GM18519 (cell line): ENCODE results near the gene ARHGEF28.

Experiments
- ATAC-seq: cut with Tn5 transposase; IDR thresholded peaks from one replicate; pipeline ENCODE4 v1.9.1; 2021; ENCODE audit warnings: mild to moderate bottlenecking, moderate library complexity; ENCODE audit not compliant: unreplicated experiment, low FRiP score

ARHGEF28 gene

DNA sequence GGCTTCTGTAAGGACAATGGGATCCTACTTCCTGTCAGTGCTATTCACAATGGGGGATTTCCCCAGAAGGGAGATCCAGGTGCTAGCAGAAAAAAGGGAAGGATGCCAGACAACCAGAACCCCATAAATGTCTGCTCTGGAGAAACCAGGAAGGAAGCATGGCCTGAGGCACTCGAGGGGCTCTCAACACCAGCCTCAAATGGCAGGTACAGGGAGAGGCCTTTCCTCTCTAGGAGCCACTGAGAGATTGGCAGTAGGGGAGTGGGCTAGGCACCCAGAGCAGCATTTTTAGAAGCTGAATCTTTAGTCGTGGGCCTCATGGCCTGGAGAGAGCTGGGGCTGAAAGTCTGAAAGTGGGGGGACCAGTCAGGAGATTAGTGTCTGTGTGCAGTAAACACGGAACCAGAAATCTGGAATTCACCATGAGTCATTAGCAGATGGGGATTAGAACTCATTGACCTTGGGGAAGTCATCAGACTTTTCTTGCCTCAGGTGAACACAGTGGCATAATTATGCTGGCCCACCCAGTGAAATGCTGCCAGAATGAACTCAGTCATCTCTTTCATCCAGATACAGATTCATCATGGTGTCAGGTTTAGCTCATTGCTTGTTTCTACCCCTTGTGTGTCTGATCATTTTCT lies 28.3 kb downstream of the ARHGEF28 start:
- ATAC-seq: no peak

DNA sequence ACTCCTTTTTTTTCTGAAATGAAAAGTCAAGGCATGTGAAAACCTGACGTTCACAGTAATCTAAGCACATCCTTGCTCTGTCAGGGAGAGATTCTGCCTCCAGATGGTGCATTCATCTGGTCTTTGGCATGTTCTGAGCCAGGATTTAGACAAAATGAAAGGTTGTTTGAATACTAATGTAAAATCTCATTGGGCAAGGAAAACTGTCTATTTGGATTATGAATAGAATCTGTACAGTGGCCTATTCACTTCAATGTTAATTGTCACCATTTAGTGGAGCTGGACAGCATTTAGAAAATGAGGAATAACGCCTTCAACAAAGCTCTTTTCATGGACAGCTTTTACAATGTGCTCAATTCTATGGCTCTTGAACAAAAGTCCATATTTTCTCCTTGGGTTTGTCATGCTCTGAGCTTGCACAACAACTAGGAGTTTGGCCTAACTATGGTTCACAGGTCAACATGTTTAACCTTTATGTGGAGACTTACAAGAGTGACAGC lies 28.9 kb downstream of the ARHGEF28 start:
- no peak for ATAC-seq

DNA sequence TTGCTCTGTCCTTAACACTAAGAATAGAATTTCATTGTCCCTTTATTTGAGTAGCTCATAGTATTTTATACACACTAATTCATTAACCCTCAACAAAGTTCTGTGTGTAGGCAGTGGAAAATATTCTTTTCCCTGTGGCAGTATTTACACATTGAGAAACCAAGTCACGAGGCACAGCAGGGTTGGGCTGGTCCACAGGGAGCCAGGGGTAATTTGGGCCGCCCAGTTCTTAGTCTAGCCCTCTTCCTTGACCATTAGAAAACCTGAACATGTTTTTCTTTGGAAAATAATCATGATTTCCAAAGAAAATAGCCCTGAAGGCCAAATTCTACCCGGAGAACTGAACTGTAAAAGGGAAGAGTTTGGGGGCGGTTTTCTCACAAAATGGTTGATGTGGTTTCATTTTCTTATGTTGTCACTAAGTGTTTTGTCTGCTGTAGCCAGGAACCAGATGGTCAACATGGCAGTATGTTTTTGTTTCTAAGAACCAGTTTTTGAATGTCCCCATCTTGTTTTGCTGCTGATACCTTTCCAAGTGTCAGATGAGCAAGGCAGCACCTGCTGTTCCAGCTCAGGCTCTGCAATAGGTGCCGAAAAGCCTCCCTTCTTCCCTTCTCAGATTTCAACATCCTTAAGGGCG lies 29.6 kb downstream of the ARHGEF28 start:
- ATAC-seq: no peak

- ATAC-seq: no peak
These were observed 35.8 kb downstream of the ARHGEF28 start for GRCh38 chr5:73661753-73662152.

GRCh38 chr5:73663161-73663859 lies 37.3 kb downstream of the ARHGEF28 start:
- ATAC-seq: no peak

- no peak for ATAC-seq
These were observed 37.9 kb downstream of the ARHGEF28 start for GRCh38 chr5:73663860-73664240.

DNA sequence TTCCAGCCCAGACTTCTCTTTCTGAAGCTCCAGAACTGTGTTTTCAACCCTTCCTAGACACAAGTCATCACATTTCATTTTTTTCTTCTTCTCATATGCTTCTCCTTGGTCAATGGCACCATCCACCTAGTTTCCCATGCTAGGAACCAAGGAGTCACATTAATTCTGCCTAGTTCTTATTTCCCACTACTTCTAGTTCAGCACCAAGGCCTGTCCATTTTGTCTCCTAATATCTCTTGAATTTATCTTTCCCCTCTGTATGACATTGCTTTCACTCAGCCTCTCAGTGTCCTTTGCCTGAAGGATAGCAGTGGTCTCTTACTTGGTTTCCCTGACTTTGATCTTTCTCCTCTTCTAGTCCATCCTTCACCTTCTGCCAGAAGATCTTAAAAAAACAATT lies 38.8 kb downstream of the ARHGEF28 start:
- no peak for ATAC-seq

DNA sequence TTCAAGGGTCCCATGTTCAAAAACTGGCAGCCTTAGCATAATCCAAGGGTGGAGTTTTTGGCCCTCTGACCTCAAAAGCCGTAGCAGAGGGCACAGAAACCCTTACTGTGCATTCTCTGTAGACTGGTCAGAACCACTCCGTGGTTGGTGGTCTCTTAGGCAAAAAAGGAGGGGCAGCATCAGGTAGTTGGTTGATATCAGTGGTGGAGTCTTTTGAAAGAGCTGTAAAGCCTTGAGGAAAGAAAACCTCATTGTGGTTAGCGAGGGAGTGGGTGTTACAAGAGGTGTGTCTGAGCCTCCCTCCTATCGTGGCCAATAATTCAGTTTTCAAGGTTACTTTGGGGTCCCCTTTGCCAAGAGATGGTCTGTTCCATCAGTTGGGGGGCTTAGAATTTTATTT lies 40.9 kb downstream of the ARHGEF28 start:
- no peak for ATAC-seq

GRCh38 chr5:73668017-73668416 lies 42.0 kb downstream of the ARHGEF28 start:
- ATAC-seq: no peak

GRCh38 chr5:73668486-73669111 lies 42.6 kb downstream of the ARHGEF28 start:
- ATAC-seq: no peak

GRCh38 chr5:73670731-73671130 lies 44.7 kb downstream of the ARHGEF28 start:
- no peak for ATAC-seq

- no peak for ATAC-seq
These were observed 46.1 kb downstream of the ARHGEF28 start for GRCh38 chr5:73672132-73672531.

GRCh38 chr5:73673161-73673591 lies 47.2 kb downstream of the ARHGEF28 start:
- ATAC-seq: no peak

DNA sequence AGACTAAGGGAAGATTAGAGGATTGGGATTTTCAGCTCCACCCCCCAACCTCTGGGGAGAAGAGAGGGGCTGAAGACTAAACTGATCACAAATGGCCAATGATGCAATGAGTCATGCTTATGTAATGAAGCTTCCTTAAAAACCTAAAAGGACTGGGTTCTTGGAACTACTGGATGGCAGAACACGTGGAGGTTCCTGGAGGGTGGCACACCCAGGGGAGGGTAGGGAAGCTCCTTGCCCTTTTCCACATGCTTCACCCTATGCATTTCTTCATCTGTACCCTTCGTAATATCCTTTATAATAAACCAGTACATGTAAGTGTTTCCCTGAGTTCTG lies 48.6 kb downstream of the ARHGEF28 start:
- ATAC-seq: no peak

DNA sequence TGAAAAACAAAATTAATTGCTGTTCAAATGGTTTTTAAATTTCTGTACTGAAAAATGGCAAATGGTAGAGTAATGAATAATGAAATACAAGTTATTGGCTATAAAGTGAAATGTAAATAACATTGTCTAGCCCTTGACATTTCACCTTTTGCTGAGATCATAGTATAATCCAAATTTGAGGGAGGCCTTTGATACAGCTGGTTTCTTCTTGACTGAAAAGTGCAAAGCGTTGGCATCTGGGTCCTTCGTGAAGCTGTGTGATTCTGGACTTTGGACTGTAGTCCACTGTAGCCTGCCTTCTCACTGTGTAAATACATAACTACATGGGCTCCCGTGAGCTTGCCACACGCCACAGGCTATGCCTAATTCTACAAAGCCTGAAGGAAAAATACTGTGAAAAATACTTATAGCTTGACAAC lies 52.3 kb downstream of the ARHGEF28 start:
- no peak for ATAC-seq

- no peak for ATAC-seq
These were observed 52.8 kb downstream of the ARHGEF28 start for GRCh38 chr5:73678807-73679206.

DNA sequence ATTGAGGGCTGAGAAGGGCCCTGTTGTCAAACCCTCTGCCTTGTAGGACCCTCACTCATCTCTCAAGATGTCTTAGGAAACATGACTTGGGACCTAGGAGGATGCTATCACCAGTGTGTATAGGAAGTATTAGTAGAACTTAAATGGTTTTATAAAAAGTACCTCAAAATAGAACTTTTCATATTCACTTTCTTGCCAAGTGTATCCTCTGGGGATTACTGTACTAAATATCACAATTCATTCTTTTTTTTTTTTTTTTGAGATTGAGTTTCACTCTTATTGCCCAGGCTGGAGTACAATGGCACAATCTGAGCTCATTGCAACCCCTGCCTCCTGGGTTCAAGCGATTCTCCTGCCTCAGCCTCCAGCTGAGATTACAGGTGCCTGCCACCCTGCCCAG lies 56.2 kb downstream of the ARHGEF28 start:
- ATAC-seq: no peak

DNA sequence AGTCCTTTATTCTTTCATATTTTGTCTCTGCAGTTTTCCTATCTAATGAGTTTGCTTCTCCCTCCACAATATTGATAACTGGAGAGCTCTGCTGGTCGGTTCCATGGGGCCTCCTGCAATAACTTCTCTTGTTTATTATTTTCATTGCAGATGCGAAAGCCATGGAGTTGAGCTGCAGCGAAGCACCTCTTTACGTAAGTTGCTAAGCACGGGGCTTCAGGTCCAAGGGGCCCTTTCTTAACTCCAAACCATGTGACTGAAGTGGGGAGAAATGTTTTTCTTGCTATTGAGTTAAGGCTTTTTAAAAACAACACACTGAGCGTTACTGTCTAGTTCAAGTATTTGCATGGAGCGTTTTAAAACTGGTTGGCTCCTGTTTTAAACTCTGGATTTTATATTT lies 58.7 kb downstream of the ARHGEF28 start:
- ATAC-seq: no peak

GRCh38 chr5:73686912-73687311 lies 60.9 kb downstream of the ARHGEF28 start:
- no peak for ATAC-seq

GRCh38 chr5:73687357-73687756 lies 61.4 kb downstream of the ARHGEF28 start:
- ATAC-seq: peak; percentile 50

DNA sequence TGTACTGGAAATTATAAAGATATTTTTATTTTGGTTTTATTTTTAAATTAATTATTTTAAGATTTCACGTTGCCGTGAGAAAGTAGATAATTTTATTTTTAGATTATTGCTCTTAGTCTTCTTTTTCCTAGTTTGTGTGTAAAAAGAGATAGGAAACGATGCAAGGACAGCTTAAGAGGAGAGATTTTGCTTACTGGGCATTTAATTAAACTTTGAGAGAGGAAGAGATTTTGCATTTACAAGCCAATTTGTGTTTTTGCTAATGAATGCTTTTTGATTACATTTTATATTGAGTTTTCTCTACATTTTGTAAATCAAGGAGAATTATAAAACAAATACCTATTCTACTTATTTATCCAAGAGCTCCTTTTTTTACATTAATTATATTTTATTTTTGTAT lies 64.0 kb downstream of the ARHGEF28 start:
- no peak for ATAC-seq
